Peyer's patch (tissue), 4 donors: ENCODE data around the gene NAV2.

Experiments
- CTCF ChIP-seq, 6 experiments: fragments of 450-650 bp in 4 of 6; fragments of 200-600 bp in 2 of 6; sonication (generic) in 1 of 6; IDR thresholded peaks; one replicate each; pipeline ENCODE4 v1.5.1; 2017 to 2019; ENCODE audit warnings: antibody characterized with exemption in 6 of 6, mild to moderate bottlenecking in 3 of 6, moderate library complexity in 1 of 6
- POLR2A ChIP-seq, 2 donors: fragments of 450-650 bp; IDR thresholded peaks; one replicate each; pipeline ENCODE4 v1.5.1; 2017; ENCODE audit warnings: antibody characterized with exemption in 2 of 2, mild to moderate bottlenecking in 2 of 2, moderate library complexity in 2 of 2

- TF ChIP-seq CTCF (IDR thresholded peaks at IDR 0.05) (no peak), POLR2A (IDR thresholded peaks at IDR 0.05) (no peak)
Observed at GRCh38 chr11:19996571-19996970, 283.9 kb downstream of the NAV2 start.
